CD4-positive, alpha-beta memory T cell (primary cell): Measurements from ENCODE around the gene VPS18. TPM values are rescaled to one million over a fixed set of nuclear protein-coding genes. Genes with fewer than 3 reads are reported as not detected.

ENCODE experiments used
- CTCF ChIA-PET: fragments of 350-600 bp; sonication (Branson Sonifier 250); formaldehyde crosslinking; loops from one replicate; lab custom pipeline; 2021; ENCODE audit warnings: inconsistent platforms; ENCODE audit not compliant: partially characterized antibody; lab: Charles Lee
- POLR2A ChIA-PET: fragments of 350-600 bp; sonication (Branson Sonifier 250); formaldehyde crosslinking; loops from one replicate; lab custom pipeline; 2021; ENCODE audit not compliant: partially characterized antibody; lab: Charles Lee
- DNase-seq, 5 donors: peaks; one replicate each; pipeline versions ENCODE4 v3.0.0 to v3.0.0-alpha.2; 2020 to 2022; ENCODE audit warnings: mixed read lengths in 1 of 5
- H3K27ac ChIP-seq: one replicate; pipeline ENCODE4 v1.7.0; 2013; ENCODE audit warnings: low read depth, low read length
- H3K27me3 ChIP-seq: 2 replicates; pipeline ENCODE4 v1.7.0; 2013; ENCODE audit warnings: mild to moderate bottlenecking, low read length, moderate library complexity; ENCODE audit not compliant: insufficient read depth
- H3K36me3 ChIP-seq: 2 replicates; pipeline ENCODE4 v1.7.0; 2013; ENCODE audit warnings: mild to moderate bottlenecking, low read length, moderate library complexity; ENCODE audit not compliant: insufficient read depth
- H3K4me1 ChIP-seq: 2 replicates; pipeline ENCODE4 v1.7.0; 2013; ENCODE audit warnings: mild to moderate bottlenecking, low read length, moderate library complexity; ENCODE audit not compliant: insufficient read depth
- H3K4me3 ChIP-seq, 2 donors: one replicate each; pipeline ENCODE4 v1.7.0; 2013; ENCODE audit warnings: low read length in 2 of 2, mild to moderate bottlenecking in 1 of 2
- H3K9me3 ChIP-seq, 2 donors: one replicate each; pipeline ENCODE4 v1.7.0; 2013; ENCODE audit warnings: low read length in 2 of 2, control low read depth in 1 of 2; ENCODE audit not compliant: control insufficient read depth in 1 of 2
- H3K27ac Mint-ChIP-seq, 7 donors: one replicate each; pipeline ENCODE4 v1.8.0; 2020 to 2021; ENCODE audit warnings: mixed read lengths in 7 of 7, mild to moderate bottlenecking in 6 of 7, inconsistent platforms in 3 of 7, moderate library complexity in 3 of 7
- H3K27me3 Mint-ChIP-seq, 2 donors: one replicate each; pipeline ENCODE4 v1.8.0; 2020 to 2021; ENCODE audit warnings: mixed read lengths in 2 of 2
- H3K36me3 Mint-ChIP-seq, 2 donors: one replicate each; pipeline ENCODE4 v1.8.0; 2020 to 2021; ENCODE audit warnings: mixed read lengths in 2 of 2, inconsistent platforms in 1 of 2, mild to moderate bottlenecking in 1 of 2
- H3K4me1 Mint-ChIP-seq, 4 donors: one replicate each; pipeline ENCODE4 v1.8.0; 2020 to 2021; ENCODE audit warnings: mixed read lengths in 4 of 4, mild to moderate bottlenecking in 1 of 4
- H3K4me3 Mint-ChIP-seq, 8 donors: one replicate each; pipeline ENCODE4 v1.8.0; 2020 to 2021; ENCODE audit warnings: mixed read lengths in 8 of 8, mild to moderate bottlenecking in 7 of 8, moderate library complexity in 6 of 8, inconsistent platforms in 3 of 8
- H3K9me3 Mint-ChIP-seq, 8 donors: one replicate each; pipeline ENCODE4 v1.8.0; 2020 to 2021; ENCODE audit warnings: mixed read lengths in 8 of 8, mild to moderate bottlenecking in 5 of 8, inconsistent platforms in 3 of 8, moderate library complexity in 1 of 8
- intact Hi-C: fragments of 100-400 bp; cut with micrococcal nuclease; formaldehyde crosslinking; loops from one replicate; pipeline ENCODE4 v1.15.1; 2023
- polyA plus RNA-seq, 2 donors: library from polyadenylated mRNA; unstranded; fragments of 300-500 nt; fragmentation: Illumina TruSeq; gene quantifications; one replicate each; pipeline ENCODE4 v1.2.3, GENCODE V29; 2021
- total RNA-seq, 2 experiments: library from RNA; stranded (reverse); gene quantifications; one replicate each; pipeline ENCODE4 v1.2.3, GENCODE V29; 2021

VPS18 gene
- total and polyA plus RNA-seq, 4 experiments from 2014 or later = 14.6 to 21.6 (median 19.4) TPM

- peaks cover 4 to 19% (median 8%) of the 10 kb centered on the region in 4 donors for H3K4me1 Mint-ChIP-seq
- H3K4me3 Mint-ChIP-seq = peak overlapping the region in 1 of 8 donors; percentile 59
- POLR2A ChIA-PET = no interaction called here
- H3K27ac Mint-ChIP-seq = no peak overlapping the region
- no peak overlapping the region for H3K27ac ChIP-seq
- CTCF ChIA-PET = interaction anchor here (1.0 to 1.3 kb wide), 2 partner anchors 17 to 19 kb away, joined by 4 to 6 read pairs; no protein-coding TSS in a partner anchor
- H3K36me3 Mint-ChIP-seq = no peaks in the 10 kb centered on the region
- H3K4me3 ChIP-seq = no peak overlapping the region
- peaks cover 1% of the 10 kb centered on the region in 2 donors for H3K27me3 Mint-ChIP-seq
- no peaks in the 10 kb centered on the region for H3K36me3 ChIP-seq
- H3K27me3 ChIP-seq = no peaks in the 10 kb centered on the region
- no peaks in the 10 kb centered on the region for H3K9me3 Mint-ChIP-seq
- intact Hi-C loops = no loop called here
- peaks cover 6% of the 10 kb centered on the region for H3K4me1 ChIP-seq
- no peaks in the 10 kb centered on the region for H3K9me3 ChIP-seq
- no peak for DNase-seq
These were observed 18.1 kb upstream of the VPS18 start for GRCh38 chr15:40875991-40876730.

GRCh38 chr15:40877694-40878093 is 16.6 kb upstream of the VPS18 start:
- H3K4me1 Mint-ChIP-seq = peaks cover 4 to 12% (median 7%) of the 10 kb centered on the region in 4 donors
- H3K4me3 Mint-ChIP-seq = no peak overlapping the region
- H3K4me1 ChIP-seq = peaks cover 6% of the 10 kb centered on the region
- no peak for DNase-seq
- no peaks in the 10 kb centered on the region for H3K9me3 ChIP-seq
- no peak overlapping the region for H3K27ac ChIP-seq
- ChIA-PET CTCF (interaction anchor here (1.1 to 2.4 kb wide), 4 partner anchors 13 to 19 kb away, joined by 3 to 18 read pairs (median 4); partner anchors contain the start of gene VPS18), POLR2A (interaction anchor here (0.6 kb wide), 1 partner anchor 854 kb away, joined by 4 read pairs; no protein-coding TSS in a partner anchor)
- H3K27me3 Mint-ChIP-seq = peaks cover 1% of the 10 kb centered on the region in 2 donors
- H3K36me3 Mint-ChIP-seq = no peaks in the 10 kb centered on the region
- intact Hi-C loops = no loop called here
- H3K36me3 ChIP-seq = no peaks in the 10 kb centered on the region
- peaks cover 0 to 2% (median 0%) of the 10 kb centered on the region in 8 donors for H3K9me3 Mint-ChIP-seq
- H3K27me3 ChIP-seq = no peaks in the 10 kb centered on the region
- H3K27ac Mint-ChIP-seq = no peak overlapping the region
- no peak overlapping the region for H3K4me3 ChIP-seq

- H3K36me3 ChIP-seq = no peaks in the 10 kb centered on the region
- no peaks in the 10 kb centered on the region for H3K36me3 Mint-ChIP-seq
- peaks cover 0 to 3% (median 0%) of the 10 kb centered on the region in 8 donors for H3K9me3 Mint-ChIP-seq
- no peak overlapping the region for H3K4me3 ChIP-seq
- peak in 1 of 5 donors; percentile 50 for DNase-seq
- no peak overlapping the region for H3K27ac Mint-ChIP-seq
- intact Hi-C loops = no loop called here
- H3K27me3 ChIP-seq = no peaks in the 10 kb centered on the region
- peaks cover 1% of the 10 kb centered on the region in 2 donors for H3K27me3 Mint-ChIP-seq
- H3K4me1 ChIP-seq = peaks cover 6% of the 10 kb centered on the region
- no peak overlapping the region for H3K4me3 Mint-ChIP-seq
- H3K4me1 Mint-ChIP-seq = peaks cover 4 to 8% (median 4%) of the 10 kb centered on the region in 4 donors
- H3K9me3 ChIP-seq = no peaks in the 10 kb centered on the region
- ChIA-PET POLR2A (no interaction called here), CTCF (interaction anchor here (1.1 to 2.4 kb wide), 4 partner anchors 14 to 21 kb away, joined by 3 to 18 read pairs (median 4); partner anchors contain the start of gene VPS18)
- no peak overlapping the region for H3K27ac ChIP-seq
These were observed 15.5 kb upstream of the VPS18 start for GRCh38 chr15:40878785-40879184.

DNA sequence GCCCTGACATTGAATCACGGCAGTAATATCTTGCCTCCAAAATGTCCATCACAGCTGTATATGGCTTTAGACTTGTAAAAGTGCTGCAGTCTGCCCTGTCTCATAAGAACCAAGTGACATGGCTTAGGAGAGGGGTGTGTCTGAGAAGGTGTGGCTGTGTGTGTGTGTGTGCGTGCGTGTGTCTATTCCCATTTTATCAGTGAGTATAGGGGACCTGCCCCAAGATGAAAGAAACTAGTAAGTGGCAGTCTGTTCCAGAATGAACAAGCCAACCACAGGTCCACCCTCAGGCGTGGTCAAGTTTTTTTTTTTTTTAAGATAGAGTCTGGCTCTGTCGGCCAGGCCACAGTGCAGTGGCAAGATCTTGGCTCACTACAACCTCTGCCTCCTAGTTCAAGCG is 14.6 kb upstream of the VPS18 start:
- CTCF ChIA-PET = interaction anchor here (1.7 to 2.4 kb wide), 2 partner anchors 15 to 21 kb away, joined by 4 to 18 read pairs; no protein-coding TSS in a partner anchor
- intact Hi-C loops = no loop called here
- no peak for DNase-seq

DNA sequence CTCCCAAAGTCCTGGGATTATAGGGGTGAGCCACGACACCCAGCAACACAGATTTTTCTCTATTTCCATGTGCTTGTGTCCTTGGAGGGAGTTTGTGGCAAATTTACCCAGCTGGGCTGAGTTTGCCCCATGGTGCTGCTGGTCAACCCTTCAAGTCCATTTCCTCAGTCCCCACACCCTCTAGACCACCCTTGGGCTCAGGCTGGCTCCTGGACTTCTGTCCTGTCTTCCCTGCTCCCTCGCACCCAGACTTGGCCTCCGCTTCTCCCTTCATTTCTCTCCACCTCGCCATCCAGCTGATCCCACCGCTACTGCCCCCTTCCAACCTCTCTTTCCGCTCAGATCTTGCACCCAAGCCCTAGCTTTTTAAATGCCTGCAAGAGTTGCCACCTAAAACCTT is 12.9 kb upstream of the VPS18 start:
- no peak overlapping the region for H3K4me3 Mint-ChIP-seq
- H3K4me1 Mint-ChIP-seq = peaks cover 7 to 12% (median 10%) of the 10 kb centered on the region in 4 donors
- POLR2A ChIA-PET = interaction anchor here (0.5 kb wide), 1 partner anchor 193 kb away, joined by 3 read pairs; no protein-coding TSS in a partner anchor

More for the DNA sequence above, 14.6 kb upstream of the VPS18 start:
- no peak overlapping the region for H3K4me3 Mint-ChIP-seq
- no peaks in the 10 kb centered on the region for H3K27me3 ChIP-seq
- H3K27me3 Mint-ChIP-seq = peaks cover 0 to under 1% of the 10 kb centered on the region in 2 donors
- H3K36me3 Mint-ChIP-seq = no peaks in the 10 kb centered on the region
- H3K4me1 Mint-ChIP-seq = peaks cover 3 to 6% (median 5%) of the 10 kb centered on the region in 4 donors
- H3K4me1 ChIP-seq = peaks cover 7% of the 10 kb centered on the region
- POLR2A ChIA-PET = no interaction called here
- peaks cover 0 to 3% (median 0%) of the 10 kb centered on the region in 8 donors for H3K9me3 Mint-ChIP-seq
- no peak overlapping the region for H3K27ac ChIP-seq
- H3K9me3 ChIP-seq = no peaks in the 10 kb centered on the region
- no peak overlapping the region for H3K4me3 ChIP-seq
- H3K36me3 ChIP-seq = no peaks in the 10 kb centered on the region
- H3K27ac Mint-ChIP-seq = no peak overlapping the region

GRCh38 chr15:40886586-40886985 is 7.7 kb upstream of the VPS18 start:
- Histone ChIP-seq H3K4me1 (peaks cover 13% of the 10 kb centered on the region), H3K36me3 (no peaks in the 10 kb centered on the region), H3K4me3 (no peak overlapping the region), H3K9me3 (no peaks in the 10 kb centered on the region), H3K27me3 (no peaks in the 10 kb centered on the region), H3K27ac (no peak overlapping the region)
- POLR2A ChIA-PET = no interaction called here
- Mint-ChIP-seq H3K36me3 (no peaks in the 10 kb centered on the region), H3K27me3 (no peaks in the 10 kb centered on the region), H3K9me3 (peaks cover 0 to 3% (median 0%) of the 10 kb centered on the region in 8 donors), H3K4me3 (no peak overlapping the region), H3K27ac (no peak overlapping the region), H3K4me1 (peaks cover 7 to 11% (median 10%) of the 10 kb centered on the region in 4 donors)
- no peak for DNase-seq
- intact Hi-C loops = no loop called here
- CTCF ChIA-PET = interaction anchor here (1.8 kb wide), 1 partner anchor 27 kb away, joined by 6 read pairs; no protein-coding TSS in a partner anchor

More for the DNA sequence above, 12.9 kb upstream of the VPS18 start:
- DNase-seq = no peak
- no peak overlapping the region for H3K27ac ChIP-seq
- CTCF ChIA-PET = interaction anchor here (0.9 to 2.8 kb wide), 5 partner anchors 10 to 23 kb away, joined by 3 to 19 read pairs (median 9); partner anchors contain the start of gene VPS18
- no peaks in the 10 kb centered on the region for H3K27me3 ChIP-seq
- intact Hi-C loops = no loop called here
- no peaks in the 10 kb centered on the region for H3K9me3 ChIP-seq
- H3K27ac Mint-ChIP-seq = no peak overlapping the region
- H3K36me3 Mint-ChIP-seq = no peaks in the 10 kb centered on the region
- peaks cover 0 to 3% (median 0%) of the 10 kb centered on the region in 8 donors for H3K9me3 Mint-ChIP-seq
- H3K27me3 Mint-ChIP-seq = no peaks in the 10 kb centered on the region
- H3K4me1 ChIP-seq = peaks cover 13% of the 10 kb centered on the region
- H3K4me3 ChIP-seq = no peak overlapping the region
- H3K36me3 ChIP-seq = no peaks in the 10 kb centered on the region

GRCh38 chr15:40889112-40889511 is 5.1 kb upstream of the VPS18 start:
- no peaks in the 10 kb centered on the region for H3K36me3 ChIP-seq

More at GRCh38 chr15:40889112-40889511, 5.1 kb upstream of the VPS18 start:
- CTCF ChIA-PET = interaction anchor here (6.1 kb wide), 1 partner anchor 30 kb away, joined by 200 read pairs; no protein-coding TSS in a partner anchor
- H3K4me1 ChIP-seq = peaks cover 19% of the 10 kb centered on the region
- Mint-ChIP-seq H3K4me3 (no peak overlapping the region), H3K36me3 (peaks cover 0 to under 1% of the 10 kb centered on the region in 2 donors), H3K9me3 (no peaks in the 10 kb centered on the region), H3K4me1 (peaks cover 15 to 37% (median 25%) of the 10 kb centered on the region in 4 donors), H3K27me3 (no peaks in the 10 kb centered on the region), H3K27ac (no peak overlapping the region)
- H3K27ac ChIP-seq = no peak overlapping the region
- DNase-seq = no peak
- POLR2A ChIA-PET = no interaction called here
- no peak overlapping the region for H3K4me3 ChIP-seq
- intact Hi-C loops = no loop called here
- H3K27me3 ChIP-seq = no peaks in the 10 kb centered on the region
- H3K9me3 ChIP-seq = no peaks in the 10 kb centered on the region
